OCI-LY1 (cell line): ENCODE results near the gene LASP1NB.
"Not testable (repeated sequence)": the region's sequence is repeated elsewhere in the genome, so short reads cannot be mapped to it uniquely, and the experiment has no call there.

Experiments
- H2AFZ ChIP-seq: fragments of 200-600 bp; sonication (generic), shearing (Covaris generic); 2 replicates; pipeline ENCODE4 v1.6.0; 2014; ENCODE audit warnings: antibody characterized with exemption, mild to moderate bottlenecking, low read length
- H3F3A ChIP-seq: fragments of 200-600 bp; sonication (generic), shearing (Covaris generic); 2 replicates; pipeline ENCODE4 v1.6.0; 2014; ENCODE audit warnings: mild to moderate bottlenecking, antibody characterized with exemption, low read length, moderate library complexity; ENCODE audit not compliant: insufficient read depth
- H3K27ac ChIP-seq: fragments of 200-600 bp; sonication (generic); 2 replicates; pipeline ENCODE4 v1.5.1; 2014; ENCODE audit warnings: low read length, mixed run types, mild to moderate bottlenecking, low read depth; ENCODE audit not compliant: poor library complexity, severe bottlenecking
- H3K27me3 ChIP-seq: fragments of 200-600 bp; sonication (generic); 2 replicates; pipeline ENCODE4 v1.6.0; 2014; ENCODE audit warnings: antibody characterized with exemption, mild to moderate bottlenecking, low read length, moderate library complexity; ENCODE audit not compliant: insufficient read depth
- H3K36me3 ChIP-seq: fragments of 200-600 bp; sonication (generic); 2 replicates; pipeline ENCODE4 v1.6.1; 2014; ENCODE audit warnings: mild to moderate bottlenecking, antibody characterized with exemption, low read length, moderate library complexity, mixed read lengths; ENCODE audit not compliant: insufficient read depth
- H3K4me1 ChIP-seq: fragments of 200-600 bp; sonication (generic); 2 replicates; pipeline ENCODE4 v1.5.1; 2014; ENCODE audit warnings: mild to moderate bottlenecking, low read length, moderate library complexity; ENCODE audit not compliant: insufficient read depth, severe bottlenecking
- H3K4me2 ChIP-seq: fragments of 200-600 bp; sonication (generic), shearing (Covaris generic); 2 replicates; pipeline ENCODE4 v1.6.1; 2014; ENCODE audit warnings: low read length
- H3K4me3 ChIP-seq: fragments of 200-600 bp; sonication (generic); 2 replicates; pipeline ENCODE4 v1.5.1; 2014; ENCODE audit warnings: low read length, low read depth, mild to moderate bottlenecking, mixed read lengths; ENCODE audit not compliant: poor library complexity, severe bottlenecking
- H3K79me2 ChIP-seq: fragments of 200-600 bp; shearing (Covaris generic); 2 replicates; pipeline ENCODE4 v1.6.1; 2016; ENCODE audit warnings: mixed run types, low read length, mixed read lengths; ENCODE audit not compliant: insufficient read depth
- H3K9ac ChIP-seq: fragments of 200-600 bp; sonication (generic), shearing (Covaris generic); 2 replicates; pipeline ENCODE4 v1.6.1; 2014; ENCODE audit warnings: mild to moderate bottlenecking, low read length, mixed read lengths
- H3K9me2 ChIP-seq: fragments of 200-600 bp; sonication (generic), shearing (Covaris generic); 2 replicates; pipeline ENCODE4 v1.6.1; 2014; ENCODE audit warnings: low read depth, mild to moderate bottlenecking, low read length, mixed read lengths
- H3K9me3 ChIP-seq: fragments of 200-600 bp; shearing (Covaris generic); 2 replicates; pipeline ENCODE4 v1.6.1; 2014; ENCODE audit warnings: low read length, mixed read lengths
- H4K20me1 ChIP-seq: fragments of 200-600 bp; sonication (generic), shearing (Covaris generic); 2 replicates; pipeline ENCODE4 v1.6.0; 2016; ENCODE audit warnings: mild to moderate bottlenecking, low read length; ENCODE audit not compliant: insufficient read depth
- CTCF ChIP-seq: fragments of 200-600 bp; sonication (generic), shearing (Covaris generic); IDR thresholded peaks from 2 replicates; pipeline ENCODE4 v1.5.1; 2017; ENCODE audit warnings: mild to moderate bottlenecking, antibody characterized with exemption, low read length, moderate library complexity, mixed read lengths
- EZH2 ChIP-seq: fragments of 200-600 bp; sonication (generic), shearing (Covaris generic); IDR thresholded peaks from 2 replicates; pipeline ENCODE4 v1.8.0; 2017; ENCODE audit warnings: borderline replicate concordance, mixed run types, mild to moderate bottlenecking, antibody characterized with exemption, low read length, moderate library complexity, mixed read lengths

LASP1NB gene

GRCh38 chr17:38943607-38944006 lies 18.2 kb downstream of the LASP1NB start:
- Histone ChIP-seq H3K9me2 (no peaks in the 10 kb centered on the region), H3K27ac (no peak overlapping the region), H3F3A (no peaks in the 10 kb centered on the region), H3K4me3 (no peak overlapping the region), H3K4me2 (no peak overlapping the region), H3K9ac (no peak overlapping the region), H3K79me2 (no peaks in the 10 kb centered on the region), H3K36me3 (no peaks in the 10 kb centered on the region), H3K9me3 (no peaks in the 10 kb centered on the region), H3K4me1 (peaks cover 4% of the 10 kb centered on the region), H2AFZ (no peak overlapping the region), H4K20me1 (no peaks in the 10 kb centered on the region), H3K27me3 (no peaks in the 10 kb centered on the region)
- no peak for TF ChIP-seq CTCF
- no peak for TF ChIP-seq EZH2

GRCh38 chr17:38947189-38947588 lies 21.8 kb downstream of the LASP1NB start:
- H4K20me1 ChIP-seq, result no peaks in the 10 kb centered on the region
- H3K9me3 ChIP-seq, result no peaks in the 10 kb centered on the region
- no peak overlapping the region for H3K9ac ChIP-seq
- no peaks in the 10 kb centered on the region for H3K36me3 ChIP-seq
- no peaks in the 10 kb centered on the region for H3K9me2 ChIP-seq
- H2AFZ ChIP-seq, result no peak overlapping the region
- H3K27ac ChIP-seq, result no peak overlapping the region
- no peaks in the 10 kb centered on the region for H3K27me3 ChIP-seq
- H3F3A ChIP-seq, result no peaks in the 10 kb centered on the region
- TF ChIP-seq CTCF (no peak), EZH2 (no peak)
- H3K4me1 ChIP-seq, result peaks cover 4% of the 10 kb centered on the region
- H3K4me2 ChIP-seq, result no peak overlapping the region
- H3K4me3 ChIP-seq, result no peak overlapping the region
- no peaks in the 10 kb centered on the region for H3K79me2 ChIP-seq

GRCh38 chr17:38953800-38954199 lies 28.4 kb downstream of the LASP1NB start:
- H4K20me1 ChIP-seq, H3K79me2 ChIP-seq, H3K9me2 ChIP-seq, H3K27ac ChIP-seq, H3K9me3 ChIP-seq, H2AFZ ChIP-seq, H3K9ac ChIP-seq, H3K36me3 ChIP-seq, H3F3A ChIP-seq, H3K4me2 ChIP-seq, H3K4me1 ChIP-seq, H3K27me3 ChIP-seq, H3K4me3 ChIP-seq: not testable (repeated sequence)

- no peak overlapping the region for H3K4me2 ChIP-seq
Measured at GRCh38 chr17:38958326-38958725, 32.9 kb downstream of the LASP1NB start.

More at GRCh38 chr17:38958326-38958725, 32.9 kb downstream of the LASP1NB start:
- no peaks in the 10 kb centered on the region for H3K4me1 ChIP-seq
- no peaks in the 10 kb centered on the region for H4K20me1 ChIP-seq
- no peaks in the 10 kb centered on the region for H3K79me2 ChIP-seq
- no peaks in the 10 kb centered on the region for H3K36me3 ChIP-seq
- H2AFZ ChIP-seq, result no peak overlapping the region
- H3K9ac ChIP-seq, result no peak overlapping the region
- H3K9me2 ChIP-seq, result no peaks in the 10 kb centered on the region
- no peaks in the 10 kb centered on the region for H3K27me3 ChIP-seq
- H3K27ac ChIP-seq, result no peak overlapping the region
- no peaks in the 10 kb centered on the region for H3K9me3 ChIP-seq
- TF ChIP-seq CTCF (no peak), EZH2 (no peak)
- no peak overlapping the region for H3K4me3 ChIP-seq
- no peaks in the 10 kb centered on the region for H3F3A ChIP-seq
